Trophoblast cell (in vitro differentiated cells and primary cell): ENCODE data around the gene TMEM45A.

Experiments used
- DNase-seq, 2 donors: peaks; one replicate each; pipeline ENCODE4 v3.0.0-alpha.2; 2016
- H2AFZ ChIP-seq: 2 replicates; pipeline ENCODE4 v1.6.1; 2013; ENCODE audit warnings: low read length, moderate library complexity, mild to moderate bottlenecking; ENCODE audit not compliant: insufficient read depth, poor library complexity
- H2AK5ac ChIP-seq: 2 replicates; pipeline ENCODE4 v1.6.1; 2013; ENCODE audit warnings: mild to moderate bottlenecking, low read length
- H2BK120ac ChIP-seq: 2 replicates; pipeline ENCODE4 v1.6.1; 2013; ENCODE audit warnings: low read length, mild to moderate bottlenecking, moderate library complexity; ENCODE audit not compliant: insufficient read depth, poor library complexity
- H2BK12ac ChIP-seq: 2 replicates; pipeline ENCODE4 v1.6.1; 2013; ENCODE audit warnings: mild to moderate bottlenecking, low read length, moderate library complexity
- H2BK5ac ChIP-seq: 2 replicates; pipeline ENCODE4 v1.6.1; 2013; ENCODE audit warnings: low read length, low read depth, moderate library complexity, mild to moderate bottlenecking; ENCODE audit not compliant: poor library complexity
- H3K14ac ChIP-seq: 2 replicates; pipeline ENCODE4 v1.6.1; 2013; ENCODE audit warnings: mild to moderate bottlenecking, low read length
- H3K18ac ChIP-seq: 2 replicates; pipeline ENCODE4 v1.6.1; 2013; ENCODE audit warnings: mild to moderate bottlenecking, low read length
- H3K23ac ChIP-seq: 2 replicates; pipeline ENCODE4 v1.6.1; 2013; ENCODE audit warnings: low read length
- H3K27ac ChIP-seq: 2 replicates; pipeline ENCODE4 v1.5.1; 2013; ENCODE audit warnings: low read depth, mild to moderate bottlenecking, inconsistent platforms, low read length, moderate library complexity
- H3K27me3 ChIP-seq: 2 replicates; pipeline ENCODE4 v1.6.1; 2013; ENCODE audit warnings: inconsistent platforms, mild to moderate bottlenecking, low read length, moderate library complexity; ENCODE audit not compliant: insufficient read depth
- H3K36me3 ChIP-seq, 2 experiments: 1 replicate in 1 of 2; 2 replicates in 1 of 2; pipeline ENCODE4 v1.6.1; 2013; ENCODE audit warnings: low read length in 2 of 2, mild to moderate bottlenecking in 2 of 2, moderate library complexity in 1 of 2; ENCODE audit not compliant: insufficient read depth in 2 of 2, control insufficient read depth in 1 of 2
- H3K4ac ChIP-seq: 2 replicates; pipeline ENCODE4 v1.6.1; 2013; ENCODE audit warnings: low read depth, mild to moderate bottlenecking, low read length, moderate library complexity
- H3K4me1 ChIP-seq, 2 experiments: 1 replicate in 1 of 2; 2 replicates in 1 of 2; pipeline ENCODE4 v1.6.1; 2013; ENCODE audit warnings: low read length in 2 of 2, mild to moderate bottlenecking in 2 of 2, moderate library complexity in 1 of 2; ENCODE audit not compliant: insufficient read depth in 2 of 2, control insufficient read depth in 1 of 2
- H3K4me2 ChIP-seq: 2 replicates; pipeline ENCODE4 v1.6.1; 2013; ENCODE audit warnings: inconsistent platforms, mild to moderate bottlenecking, low read length, moderate library complexity
- H3K4me3 ChIP-seq: 2 replicates; pipeline ENCODE4 v1.5.1; 2013; ENCODE audit warnings: mild to moderate bottlenecking, low read depth, low read length, inconsistent platforms
- H3K79me1 ChIP-seq: one replicate; pipeline ENCODE4 v1.6.1; 2013; ENCODE audit warnings: low read length
- H3K79me2 ChIP-seq: 2 replicates; pipeline ENCODE4 v1.6.1; 2013; ENCODE audit warnings: low read length, mild to moderate bottlenecking; ENCODE audit not compliant: control insufficient read depth, insufficient read depth, poor library complexity
- H3K9ac ChIP-seq: 2 replicates; pipeline ENCODE4 v1.6.1; 2013; ENCODE audit warnings: mild to moderate bottlenecking, low read length
- H3K9me3 ChIP-seq: 2 replicates; pipeline ENCODE4 v1.6.1; 2013; ENCODE audit warnings: low read depth, mild to moderate bottlenecking, control low read depth, inconsistent platforms, low read length; ENCODE audit not compliant: insufficient read depth
- H4K12ac ChIP-seq: 2 replicates; pipeline ENCODE4 v1.6.1; 2013; ENCODE audit warnings: low read depth, mild to moderate bottlenecking, low read length, moderate library complexity
- H4K8ac ChIP-seq: 2 replicates; pipeline ENCODE4 v1.6.1; 2013; ENCODE audit warnings: low read depth, mild to moderate bottlenecking, low read length, moderate library complexity
- H4K91ac ChIP-seq: one replicate; pipeline ENCODE4 v1.6.1; 2013; ENCODE audit warnings: low read depth, mild to moderate bottlenecking, low read length, moderate library complexity
- WGBS: extraction: QIAGEN DNeasy Blood & Tissue Kit; methylation state at CpG from one replicate; pipeline ENCODE4 v1.1.7; 2013; ENCODE audit warnings: missing lambda C conversion rate; ENCODE audit not compliant: insufficient read length, insufficient coverage; ENCODE audit errors: extremely low coverage; 5-methylcytosine and 5-hydroxymethylcytosine counted together

The TMEM45A gene

GRCh38 chr3:100558233-100558632 is 65.8 kb downstream of the TMEM45A start:
- no peak overlapping the region for H3K18ac ChIP-seq
- H3K9ac ChIP-seq = no peak overlapping the region
- no peaks in the 10 kb centered on the region for H3K79me2 ChIP-seq
- no peak overlapping the region for H3K4me3 ChIP-seq
- no peak overlapping the region for H2BK12ac ChIP-seq
- no peak overlapping the region for H3K4ac ChIP-seq
- H3K79me1 ChIP-seq = peaks cover 3% of the 10 kb centered on the region
- H3K4me2 ChIP-seq = no peak overlapping the region
- no peak overlapping the region for H4K8ac ChIP-seq
- H3K27me3 ChIP-seq = no peaks in the 10 kb centered on the region
- no peak overlapping the region for H3K14ac ChIP-seq
- H3K4me1 ChIP-seq = no peaks in the 10 kb centered on the region
- H2AFZ ChIP-seq = no peak overlapping the region
- H2BK5ac ChIP-seq = no peak overlapping the region
- H2BK120ac ChIP-seq = no peak overlapping the region
- no peak overlapping the region for H4K91ac ChIP-seq
- H2AK5ac ChIP-seq = no peak overlapping the region
- DNase-seq = no peak
- no peaks in the 10 kb centered on the region for H3K9me3 ChIP-seq
- H3K36me3 ChIP-seq = no peaks in the 10 kb centered on the region
- no peak overlapping the region for H3K23ac ChIP-seq
- no peak overlapping the region for H3K27ac ChIP-seq
- no CpG with 5 or more reads among the region's 7 CpGs for WGBS
- H4K12ac ChIP-seq = no peak overlapping the region

GRCh38 chr3:100560426-100560825 is 68.0 kb downstream of the TMEM45A start:
- no peak overlapping the region for H3K18ac ChIP-seq
- H3K23ac ChIP-seq = no peak overlapping the region
- no peak overlapping the region for H3K4me3 ChIP-seq
- H3K4me1 ChIP-seq = no peaks in the 10 kb centered on the region
- H3K79me2 ChIP-seq = no peaks in the 10 kb centered on the region
- no peak overlapping the region for H3K9ac ChIP-seq
- no peak overlapping the region for H2BK12ac ChIP-seq
- no peaks in the 10 kb centered on the region for H3K36me3 ChIP-seq
- no peak overlapping the region for H2AK5ac ChIP-seq
- no peak overlapping the region for H2AFZ ChIP-seq
- no peak for DNase-seq
- H4K12ac ChIP-seq = no peak overlapping the region
- no peak overlapping the region for H3K4me2 ChIP-seq
- no peaks in the 10 kb centered on the region for H3K9me3 ChIP-seq
- H3K27ac ChIP-seq = no peak overlapping the region
- no peak overlapping the region for H2BK120ac ChIP-seq
- no peak overlapping the region for H2BK5ac ChIP-seq
- no peaks in the 10 kb centered on the region for H3K27me3 ChIP-seq
- peaks cover 3% of the 10 kb centered on the region for H3K79me1 ChIP-seq
- no peak overlapping the region for H3K14ac ChIP-seq
- H4K8ac ChIP-seq = no peak overlapping the region
- H3K4ac ChIP-seq = no peak overlapping the region
- H4K91ac ChIP-seq = no peak overlapping the region
- WGBS = no CpG with 5 or more reads among the region's 4 CpGs

DNA sequence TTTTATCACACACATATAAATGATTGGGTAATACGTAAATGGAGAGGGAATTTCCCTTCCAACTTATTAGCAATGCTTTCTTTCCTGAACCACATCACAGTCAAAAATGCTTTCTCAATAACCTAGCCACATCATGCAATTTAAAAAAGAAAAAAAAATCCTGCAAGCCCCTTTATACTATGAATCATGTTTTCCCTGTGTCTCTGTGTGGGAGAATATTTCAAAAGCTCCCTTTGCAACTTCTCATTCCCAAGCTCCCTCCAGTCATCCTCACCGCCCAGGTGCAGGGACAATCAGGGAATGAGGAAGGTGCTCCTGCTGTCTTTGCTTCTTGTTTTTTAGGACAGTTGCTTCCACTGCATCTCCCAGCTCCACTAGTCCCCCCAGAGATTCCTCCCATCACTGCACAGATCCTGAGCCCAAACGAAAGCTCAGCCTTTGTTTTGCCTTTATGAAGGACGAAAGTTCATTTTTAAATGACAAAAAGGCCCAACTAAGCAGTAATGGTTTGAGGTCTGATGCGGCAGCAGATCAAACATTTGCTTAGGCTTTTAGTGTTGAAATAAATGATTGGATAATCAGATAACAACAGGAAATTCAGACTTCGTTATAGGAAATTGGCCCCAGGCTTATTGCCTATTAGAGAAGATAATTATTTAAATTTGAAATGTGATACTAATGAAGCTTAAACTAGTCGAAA is 69.2 kb downstream of the TMEM45A start:
- Histone ChIP-seq H3K4me2 (no peak overlapping the region), H3K14ac (no peak overlapping the region), H4K12ac (no peak overlapping the region), H4K8ac (no peak overlapping the region), H3K9ac (no peak overlapping the region), H2BK12ac (no peak overlapping the region), H2BK5ac (no peak overlapping the region), H3K79me2 (no peaks in the 10 kb centered on the region), H4K91ac (no peak overlapping the region), H3K9me3 (no peaks in the 10 kb centered on the region), H2BK120ac (no peak overlapping the region), H3K79me1 (peaks cover 3% of the 10 kb centered on the region), H3K23ac (no peak overlapping the region), H3K4me3 (no peak overlapping the region), H3K27me3 (no peaks in the 10 kb centered on the region), H3K36me3 (no peaks in the 10 kb centered on the region), H3K27ac (no peak overlapping the region), H2AFZ (no peak overlapping the region), H3K18ac (no peak overlapping the region), H3K4ac (no peak overlapping the region), H2AK5ac (no peak overlapping the region), H3K4me1 (no peaks in the 10 kb centered on the region)
- no CpG with 5 or more reads among the region's 7 CpGs for WGBS
- DNase-seq = peak in 1 of 2 donors; percentile 12

DNA sequence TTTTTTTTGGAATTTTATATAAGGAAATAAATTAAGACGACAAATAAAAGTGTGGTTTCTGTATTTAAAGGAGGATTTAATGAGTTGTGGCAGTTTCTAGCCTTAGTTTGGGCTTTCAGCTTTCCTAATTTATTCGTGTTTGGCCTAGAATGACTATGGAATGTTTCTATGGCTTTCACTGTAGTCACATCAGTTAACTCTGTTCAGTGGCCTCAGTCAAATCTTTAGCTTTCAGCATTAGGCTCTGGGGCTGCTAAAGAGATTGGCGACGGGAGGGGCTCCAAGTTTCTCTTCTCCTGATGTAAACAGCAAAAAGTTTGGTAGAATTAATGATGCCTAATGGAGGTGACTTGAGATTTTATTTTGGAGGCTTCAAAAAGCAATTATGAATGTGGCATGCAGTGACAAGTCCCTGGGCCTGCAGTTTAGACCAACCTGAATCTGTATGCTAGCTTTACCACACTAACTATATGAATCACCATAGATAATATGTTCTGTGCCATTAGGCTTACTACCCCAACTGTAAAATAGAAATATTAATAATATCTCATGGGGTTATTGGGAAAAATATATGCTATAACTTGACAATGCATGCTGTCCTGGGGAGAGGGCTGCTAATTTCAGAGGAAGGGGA is 69.9 kb downstream of the TMEM45A start:
- H4K8ac ChIP-seq = no peak overlapping the region
- no peaks in the 10 kb centered on the region for H3K79me2 ChIP-seq
- WGBS = 100% methylated on average over 1 of the region's 4 CpGs
- no peak for DNase-seq
- no peak overlapping the region for H4K12ac ChIP-seq
- H3K27me3 ChIP-seq = no peaks in the 10 kb centered on the region
- no peak overlapping the region for H3K4me2 ChIP-seq
- H3K18ac ChIP-seq = no peak overlapping the region
- H3K9ac ChIP-seq = no peak overlapping the region
- no peak overlapping the region for H3K27ac ChIP-seq
- no peaks in the 10 kb centered on the region for H3K4me1 ChIP-seq
- no peak overlapping the region for H3K4ac ChIP-seq
- no peak overlapping the region for H3K14ac ChIP-seq
- H2AK5ac ChIP-seq = no peak overlapping the region
- H3K79me1 ChIP-seq = peaks cover 3% of the 10 kb centered on the region
- H2BK12ac ChIP-seq = no peak overlapping the region
- H2BK5ac ChIP-seq = no peak overlapping the region
- H3K9me3 ChIP-seq = no peaks in the 10 kb centered on the region
- no peak overlapping the region for H3K23ac ChIP-seq
- H3K4me3 ChIP-seq = no peak overlapping the region
- H4K91ac ChIP-seq = no peak overlapping the region
- H3K36me3 ChIP-seq = no peaks in the 10 kb centered on the region
- no peak overlapping the region for H2AFZ ChIP-seq
- no peak overlapping the region for H2BK120ac ChIP-seq
